ENCODE data around the gene CAND2.
A peak's percentile ranks its signal among the peaks of the same experiment; 100 is the strongest.
"Not testable (repeated sequence)": the region's sequence is repeated elsewhere in the genome, so short reads cannot be mapped to it uniquely, and the experiment has no call there.

The CAND2 gene

DNA sequence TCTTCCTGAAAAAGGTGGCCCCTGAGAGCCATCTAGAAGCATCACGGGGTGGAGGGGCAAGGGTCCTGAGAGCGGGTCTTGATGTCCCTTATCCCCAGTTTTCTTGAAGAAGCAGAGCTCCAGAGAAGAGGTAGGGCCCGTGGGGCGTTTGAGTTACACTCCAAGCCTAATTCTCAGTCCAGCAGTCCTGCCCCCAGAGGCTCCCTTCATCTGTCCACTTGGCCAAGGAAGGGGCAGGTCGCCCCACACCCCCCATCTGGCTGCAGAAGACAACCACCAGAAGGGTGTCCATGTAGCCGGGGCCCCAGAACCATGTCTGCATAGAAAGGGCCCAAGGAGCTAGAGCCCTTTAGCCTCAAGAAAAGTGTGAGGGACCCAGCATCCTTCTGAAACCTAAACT, 70.4 kb downstream of the CAND2 start:
- no peak for DNase-seq

DNA sequence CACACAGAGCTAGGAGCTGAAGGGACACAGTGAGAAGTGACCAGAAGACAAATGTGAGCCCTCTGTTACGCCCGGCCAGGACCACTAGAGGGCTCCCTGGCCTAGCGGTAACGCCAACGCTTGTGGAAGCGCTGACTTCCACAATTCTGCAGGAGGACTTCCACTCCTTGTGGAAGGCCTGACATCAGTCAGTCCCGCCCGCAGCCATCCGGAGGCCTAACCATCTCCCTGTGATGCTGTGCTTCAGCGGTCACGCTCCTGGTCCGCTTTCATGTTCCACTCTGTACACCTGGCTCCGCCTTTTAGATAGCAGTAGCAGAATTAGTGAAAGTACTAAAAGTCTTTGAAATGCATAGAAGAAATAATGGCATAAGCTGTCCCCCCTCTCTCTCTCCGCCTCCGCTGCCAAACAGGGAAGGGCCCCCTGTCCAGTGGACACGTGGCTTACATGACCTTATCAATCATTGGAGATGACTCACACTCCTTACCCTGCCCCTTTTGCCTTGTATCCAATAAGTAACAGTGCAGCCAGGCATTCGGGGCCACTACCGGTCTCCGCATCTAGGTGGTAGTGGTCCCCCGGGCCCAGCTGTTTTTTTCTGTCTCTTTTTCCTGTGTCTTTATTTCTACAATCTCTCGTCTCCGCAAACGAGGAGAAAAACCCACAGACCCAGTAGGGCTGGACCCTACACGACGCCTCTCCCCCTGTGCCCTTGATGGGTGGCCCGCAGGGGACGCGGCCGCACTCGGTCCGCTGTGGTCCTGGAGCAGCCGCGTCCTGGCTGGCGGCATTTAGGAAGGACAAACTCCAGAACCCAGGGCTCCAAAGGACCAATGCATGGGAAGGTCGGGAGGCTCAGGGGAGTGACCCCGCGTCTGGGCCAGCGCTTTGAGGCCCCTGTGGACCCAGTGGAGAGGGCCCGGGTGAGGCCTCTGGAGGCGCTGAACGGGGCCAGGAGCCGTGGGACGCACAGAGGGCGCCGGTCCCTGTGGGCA, 71.9 kb downstream of the CAND2 start:
- peak; percentile 33 to 42 for DNase-seq

DNA sequence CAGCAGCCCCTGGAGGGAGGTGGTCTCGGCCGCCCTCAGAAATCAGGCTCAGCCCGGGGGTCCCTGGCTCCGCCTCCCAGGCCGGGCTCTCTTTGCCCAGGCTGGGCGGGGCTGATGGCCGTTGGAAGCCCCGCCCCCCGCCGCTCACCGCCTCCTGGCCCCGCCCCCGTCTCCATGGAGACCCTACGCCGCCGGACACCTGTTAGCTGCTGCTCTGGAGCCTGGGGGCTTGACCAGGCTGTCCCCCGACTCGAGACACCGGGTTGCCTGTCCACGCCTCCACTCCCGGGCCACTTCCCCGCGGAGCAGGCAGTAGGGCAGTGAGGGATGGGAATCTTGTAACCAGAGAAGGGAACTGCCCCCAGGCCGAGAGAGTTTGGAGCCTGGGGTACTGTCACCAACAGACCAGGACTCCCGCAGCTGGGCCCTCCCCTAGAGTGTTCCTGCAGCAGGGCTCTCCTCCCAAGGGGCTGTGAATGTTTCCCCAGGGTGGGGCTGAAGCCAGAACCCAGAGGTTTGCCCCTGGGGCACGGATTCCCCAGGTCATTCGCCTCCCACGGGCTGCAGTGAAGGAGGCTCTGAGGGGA, 72.6 kb downstream of the CAND2 start:
- DNase-seq = no peak

DNA sequence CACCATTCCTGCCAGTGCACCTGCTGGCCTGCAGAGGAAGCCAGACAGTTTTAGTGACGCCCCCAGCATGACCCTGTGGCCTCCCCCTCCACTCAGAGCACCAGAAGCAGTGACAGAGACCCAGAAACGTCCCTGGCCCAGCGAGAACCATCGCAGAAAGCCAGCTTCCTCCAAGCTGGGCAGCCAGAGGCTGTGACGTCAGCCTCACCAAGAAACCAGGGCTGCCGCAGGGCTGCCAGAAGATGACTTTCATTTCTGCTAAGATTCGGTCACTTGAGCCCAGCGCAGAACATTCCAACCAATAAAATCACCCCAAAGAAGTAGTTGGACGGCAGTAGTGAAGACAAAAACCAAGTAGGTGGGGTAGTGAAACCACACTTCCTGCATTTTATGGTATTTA, 74.5 kb downstream of the CAND2 start:
- DNase-seq = no peak

DNA sequence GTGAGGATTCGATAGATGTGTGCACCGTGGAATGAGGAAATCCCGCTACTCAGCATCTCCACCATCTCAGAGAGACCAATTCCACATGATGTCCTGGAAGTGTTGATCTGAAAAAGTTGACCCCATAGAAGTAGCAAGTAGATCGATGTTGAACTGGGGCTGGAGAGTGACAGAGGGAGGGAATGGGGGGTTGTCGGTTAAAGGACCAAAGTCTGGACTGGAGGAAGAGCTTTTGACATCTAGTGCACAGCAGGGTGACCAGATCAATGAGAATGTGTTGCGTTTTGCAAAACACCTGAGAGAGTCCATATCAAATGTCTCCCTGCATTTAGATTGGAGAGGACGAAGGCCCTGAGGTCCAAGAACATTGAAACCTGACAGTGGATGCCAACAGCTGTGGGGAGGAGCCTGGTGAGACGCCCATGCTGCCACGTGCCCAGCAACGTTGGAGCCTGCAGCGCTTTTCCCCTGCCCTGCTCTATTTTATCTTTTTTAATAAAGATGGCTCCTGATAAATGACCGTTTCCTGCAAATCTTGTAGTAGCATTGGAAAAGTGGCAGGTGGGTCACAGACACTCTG, 75.0 kb downstream of the CAND2 start:
- DNase-seq = no peak

DNA sequence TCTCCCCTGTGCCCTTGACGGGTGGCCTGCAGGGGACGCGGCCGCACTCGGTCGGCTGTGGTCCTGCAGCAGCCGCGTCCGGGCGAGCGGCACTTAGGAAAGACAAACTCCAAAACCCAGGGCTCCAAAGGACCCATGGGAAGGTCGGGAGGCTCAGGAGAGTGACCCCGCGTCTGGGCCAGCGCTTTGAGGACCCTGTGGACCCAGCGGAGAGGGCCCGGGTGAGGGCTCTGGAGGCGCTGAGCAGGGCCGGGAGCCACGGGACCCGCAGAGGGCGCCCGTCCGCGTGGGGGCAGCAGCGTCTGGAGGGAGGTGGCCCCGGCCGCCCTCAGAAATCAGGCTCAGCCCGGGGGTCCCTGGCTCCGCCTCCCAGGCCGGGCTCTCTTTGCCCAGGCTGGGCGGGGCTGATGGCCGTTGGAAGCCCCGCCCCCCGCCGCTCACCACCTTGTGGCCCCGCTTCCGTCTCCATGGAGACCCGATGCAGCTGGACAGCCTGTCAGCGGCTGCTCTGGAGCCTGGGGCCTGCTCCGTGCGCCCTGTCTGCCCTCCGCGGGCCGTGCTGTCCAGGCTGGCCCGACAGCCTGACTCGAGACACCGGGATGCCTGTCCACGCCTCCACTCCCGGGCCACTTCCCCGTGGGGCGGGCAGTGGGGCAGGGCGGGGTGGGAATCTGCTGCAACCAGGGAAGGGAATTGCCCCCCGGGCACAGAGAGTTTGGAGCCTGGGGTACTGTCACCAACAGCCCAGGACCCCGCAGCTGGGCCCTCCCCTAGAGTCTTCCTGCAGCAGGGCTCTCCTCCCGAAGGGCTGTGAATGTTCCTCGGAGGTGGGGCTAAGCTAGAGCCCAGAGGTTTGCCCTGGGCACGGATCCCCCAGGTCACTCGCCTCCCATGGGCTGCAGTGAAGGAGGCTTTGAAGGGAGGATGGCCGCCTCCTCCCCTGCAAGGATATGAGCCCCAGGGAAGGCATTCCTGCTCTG, 79.7 kb downstream of the CAND2 start:
- DNase-seq = no peak

DNA sequence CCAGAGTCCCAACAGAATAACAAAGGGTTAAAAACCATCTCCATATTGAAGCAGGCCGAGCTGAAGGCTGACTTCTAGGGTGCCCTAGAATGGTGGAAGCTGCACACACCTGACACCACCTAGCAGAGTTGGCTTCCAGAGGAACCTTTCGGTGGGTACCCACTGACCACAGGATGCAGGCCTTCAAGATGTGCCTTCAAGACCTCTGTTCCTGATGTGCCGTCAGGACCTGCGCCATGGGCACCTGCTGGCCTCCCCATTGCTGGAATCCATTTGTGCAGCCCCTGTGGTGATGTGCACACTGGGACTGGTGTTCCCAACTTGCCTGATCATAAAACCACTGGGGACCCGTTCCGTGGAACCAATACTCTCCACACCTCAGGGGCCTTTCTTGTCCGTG, 80.6 kb downstream of the CAND2 start:
- no peak for DNase-seq

DNA sequence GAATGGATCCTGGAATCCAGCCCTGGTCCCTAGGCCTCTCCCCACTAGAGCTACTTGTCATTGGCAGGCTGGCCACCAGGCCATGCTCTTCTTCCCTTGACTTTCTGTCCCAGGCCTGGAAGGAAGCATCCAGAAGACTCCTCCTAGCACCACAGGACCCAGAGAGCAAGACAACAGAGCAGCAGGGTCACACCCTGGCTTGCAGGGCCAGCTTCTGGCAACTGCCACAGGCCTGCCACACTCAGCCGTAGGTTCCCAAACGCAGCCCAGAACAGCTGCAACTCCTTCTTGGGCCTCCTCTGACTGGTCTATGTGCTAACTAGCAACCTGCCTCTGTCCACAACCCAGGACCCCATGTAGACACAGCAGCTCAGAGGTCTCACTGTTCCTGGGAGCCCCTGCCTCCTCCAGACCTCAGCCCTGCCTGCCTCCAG, 81.7 kb downstream of the CAND2 start:
- DNase-seq = no peak

DNA sequence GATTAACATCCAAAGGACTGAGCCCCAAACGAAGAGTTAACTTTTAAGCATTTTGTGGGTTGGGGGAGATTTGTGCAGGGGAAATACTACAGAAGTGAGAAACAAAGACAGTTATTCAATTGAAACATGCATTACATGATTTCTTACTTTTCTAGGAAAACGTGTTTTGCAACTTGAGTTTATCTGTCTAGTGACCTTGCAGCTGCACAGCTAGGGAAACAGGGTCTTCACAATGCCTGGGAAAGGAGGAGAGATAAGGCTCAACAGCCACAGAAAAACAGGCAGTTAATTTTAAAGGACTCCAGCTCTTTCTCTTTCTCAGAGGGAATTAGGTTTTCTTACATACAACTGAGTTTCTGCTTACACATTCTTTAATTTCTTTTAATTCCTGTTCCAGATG, 82.3 kb downstream of the CAND2 start:
- not testable (repeated sequence) for DNase-seq

DNA sequence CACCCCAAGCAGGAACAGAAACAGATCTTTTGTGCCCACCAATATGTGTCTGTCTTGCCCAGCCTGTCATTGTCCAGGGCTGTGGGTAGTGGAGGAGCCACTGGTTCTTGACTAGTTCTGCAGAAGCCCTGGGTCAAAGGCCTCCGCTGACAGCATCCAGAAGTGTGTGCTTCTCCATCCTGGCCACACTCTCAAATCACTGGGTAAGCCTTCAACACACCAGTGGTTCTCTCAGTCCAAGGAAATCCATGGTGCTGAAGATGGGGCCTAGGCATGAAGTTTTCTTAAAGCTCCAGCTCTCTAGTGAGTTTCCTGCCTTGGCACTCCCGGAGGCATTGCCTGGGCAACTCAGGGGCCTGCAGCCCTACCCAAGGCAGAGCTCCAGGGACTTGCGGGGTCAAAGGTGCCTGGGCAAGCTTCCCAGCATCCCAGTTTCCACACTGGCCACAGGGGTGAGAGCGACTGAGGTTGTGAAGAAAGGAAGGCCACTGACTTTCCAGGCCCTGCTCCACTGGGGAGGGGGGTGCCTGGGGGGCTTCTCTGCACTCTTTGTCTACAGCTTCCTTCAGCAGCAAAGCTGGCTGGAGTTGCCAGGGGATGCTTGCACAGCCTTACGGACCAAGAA, 82.8 kb downstream of the CAND2 start:
- DNase-seq = no peak

DNA sequence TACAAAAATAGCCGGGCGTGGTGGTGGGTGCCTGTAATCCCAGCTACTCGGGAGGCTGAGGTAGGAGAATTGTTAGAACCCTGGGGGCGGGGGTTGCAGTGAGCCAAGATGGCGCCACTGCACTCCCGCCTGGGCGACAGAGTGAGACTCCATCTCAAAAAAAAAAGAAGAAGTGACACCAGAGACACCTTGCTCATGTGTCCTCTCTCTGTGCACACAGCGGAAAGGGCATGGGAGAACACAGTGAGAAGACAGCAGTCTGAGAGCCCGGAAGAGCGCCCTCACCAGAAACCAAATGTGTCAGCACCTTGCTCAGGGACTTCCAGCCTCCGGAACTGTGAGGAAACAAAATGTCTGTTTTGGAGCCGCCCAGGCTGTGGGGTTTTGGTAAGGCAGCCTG, 85.4 kb downstream of the CAND2 start:
- not testable (repeated sequence) for DNase-seq

DNA sequence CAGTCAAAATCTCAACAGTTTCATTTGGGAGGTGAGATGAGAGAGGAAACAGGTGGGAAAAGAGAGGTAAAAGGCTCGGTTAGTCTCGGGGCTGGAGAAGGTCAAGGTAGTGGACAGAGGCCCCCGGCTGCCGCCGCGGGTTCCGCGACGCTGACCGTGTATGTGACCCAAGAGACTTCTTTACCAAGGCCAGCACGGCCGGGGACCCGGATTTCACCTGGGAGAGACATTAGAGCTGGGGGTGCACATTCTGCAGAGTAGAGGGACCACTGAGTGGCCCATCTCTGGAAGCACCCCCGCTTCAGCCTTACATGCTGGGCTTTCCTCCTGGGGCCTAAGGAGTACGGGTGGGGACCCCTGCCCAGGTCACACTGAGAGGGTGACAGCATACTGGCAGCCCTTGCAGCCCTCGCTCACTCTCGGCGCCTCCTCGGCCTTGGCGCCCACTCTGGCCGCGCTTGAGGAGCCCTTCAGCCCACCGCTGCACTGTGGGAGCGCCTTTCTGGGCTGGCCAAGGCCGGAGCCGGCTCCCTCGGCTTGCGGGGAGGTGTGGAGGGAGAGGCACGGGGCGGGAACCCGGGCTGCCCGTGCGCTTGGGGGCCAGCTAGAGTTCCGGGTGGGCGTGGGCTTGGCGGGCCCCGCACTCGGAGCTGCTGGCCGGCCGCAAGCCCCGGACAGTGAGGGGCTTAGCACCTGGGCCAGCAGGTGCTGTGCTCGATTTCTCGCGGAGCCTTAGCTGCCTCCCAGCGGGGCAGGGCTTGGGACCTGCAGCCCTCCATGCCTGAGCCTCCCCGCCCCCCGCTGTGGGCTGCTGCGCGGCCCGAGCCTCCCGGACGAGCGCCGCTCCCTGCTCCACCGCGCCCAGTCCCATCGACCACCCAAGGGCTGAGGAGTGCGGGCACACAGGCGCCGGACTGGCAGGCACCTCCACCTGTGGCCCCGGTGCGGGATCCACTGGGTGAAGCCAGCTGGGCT, 86.1 kb downstream of the CAND2 start:
- no peak for DNase-seq

DNA sequence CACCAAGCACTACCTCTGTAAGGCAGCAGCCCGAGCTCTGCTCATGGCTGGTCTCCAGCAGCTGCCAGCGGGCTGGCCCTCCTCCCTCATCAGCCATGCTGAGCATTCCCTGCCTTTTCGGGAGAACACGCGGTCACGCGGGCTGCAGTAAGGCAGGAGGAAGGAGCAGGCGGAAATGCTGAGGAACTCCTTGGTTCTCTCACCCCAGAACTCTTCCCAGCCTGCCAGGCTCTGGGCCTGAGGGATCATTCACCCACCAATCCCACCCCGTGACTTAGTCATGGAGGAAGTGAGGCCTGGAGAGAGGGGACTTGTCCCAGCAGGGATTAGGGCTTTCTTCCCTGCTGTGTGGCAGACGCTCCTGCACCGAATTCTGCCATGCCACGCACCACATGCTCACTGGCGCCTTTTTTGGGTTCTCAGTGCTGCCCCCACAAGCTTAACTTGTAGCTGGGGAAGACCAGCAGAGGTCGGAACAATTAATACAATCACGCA, 87.8 kb downstream of the CAND2 start:
- no peak for DNase-seq

All from activated CD4-positive, alpha-beta T cell treated with anti-CD3 and anti-CD28 coated beads, Interleukin-2, amount 50 U/mL, for 4 hours (primary cell).